ENCODE results near the gene SLC26A9. TPM values are rescaled to one million over a fixed set of nuclear protein-coding genes. Genes with fewer than 3 reads are reported as not detected.
A peak's percentile ranks its signal among the peaks of the same experiment; 100 is the strongest.

The SLC26A9 gene
- total and polyA plus RNA-seq, 3 experiments from 2014 or later = not detected

DNA sequence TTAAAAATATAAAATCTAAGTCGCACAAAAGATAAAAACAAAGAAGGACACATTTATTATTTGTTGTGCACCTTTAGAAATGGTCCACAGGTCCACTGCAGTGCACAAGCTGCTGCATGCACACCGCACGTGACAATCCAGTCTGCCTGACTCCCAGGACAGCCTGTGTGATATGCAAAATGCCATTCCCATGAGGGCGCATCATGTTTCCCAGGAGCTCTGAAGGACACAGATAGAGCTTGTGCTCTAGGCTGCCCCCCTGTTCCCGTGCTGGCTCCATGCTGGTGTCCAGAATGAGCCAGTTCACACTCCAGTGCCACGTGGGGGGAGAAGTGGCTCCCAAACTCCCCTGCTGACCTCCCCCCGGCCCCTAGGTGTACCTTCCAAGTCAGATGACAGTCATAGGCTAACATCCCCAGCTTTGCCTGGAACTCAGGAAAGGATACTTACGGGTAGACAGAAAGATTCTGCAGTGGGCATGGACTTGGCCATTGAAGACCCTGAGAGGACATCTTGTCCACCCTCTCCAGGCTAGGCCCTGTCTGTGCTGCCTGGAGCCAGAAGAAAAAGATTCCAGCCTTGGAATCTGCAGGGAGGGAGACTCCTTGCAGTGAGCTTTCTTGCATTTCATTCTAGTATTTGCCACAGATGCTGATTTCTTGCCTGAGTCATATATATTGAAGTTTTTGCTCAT is 33.6 kb upstream of the SLC26A9 start:
- Histone ChIP-seq H3K4me1 (ENCODE audit: insufficient read depth, low read length) (no peaks in the 10 kb centered on the region), H3K9me3 (ENCODE audit: low read length) (no peaks in the 10 kb centered on the region), H3K4me3 (ENCODE audit: low read length) (no peak overlapping the region), H3K36me3 (ENCODE audit: insufficient read depth, low read length) (no peaks in the 10 kb centered on the region), H3K27ac (ENCODE audit: low read depth, low read length) (no peak overlapping the region), H3K27me3 (ENCODE audit: insufficient read depth, low read length, poor library complexity, severe bottlenecking) (no peaks in the 10 kb centered on the region)
- Mint-ChIP-seq H3K27me3 (peaks cover 1 to 3% of the 10 kb centered on the region in 2 donors), H3K27ac (no peak overlapping the region), H3K36me3 (no peaks in the 10 kb centered on the region), H3K9me3 (no peaks in the 10 kb centered on the region), H3K4me1 (no peaks in the 10 kb centered on the region), H3K4me3 (no peak overlapping the region)
- ChIA-PET CTCF (interaction anchor here (0.6 to 6.1 kb wide), 43 partner anchors 7 to 385 kb away, joined by 3 to 133 read pairs (median 4); partner anchors contain the start of gene SLC41A1), POLR2A (interaction anchor here (1.5 kb wide), 1 partner anchor 184 kb away, joined by 5 read pairs; no protein-coding TSS in a partner anchor)
- no peak for DNase-seq

DNA sequence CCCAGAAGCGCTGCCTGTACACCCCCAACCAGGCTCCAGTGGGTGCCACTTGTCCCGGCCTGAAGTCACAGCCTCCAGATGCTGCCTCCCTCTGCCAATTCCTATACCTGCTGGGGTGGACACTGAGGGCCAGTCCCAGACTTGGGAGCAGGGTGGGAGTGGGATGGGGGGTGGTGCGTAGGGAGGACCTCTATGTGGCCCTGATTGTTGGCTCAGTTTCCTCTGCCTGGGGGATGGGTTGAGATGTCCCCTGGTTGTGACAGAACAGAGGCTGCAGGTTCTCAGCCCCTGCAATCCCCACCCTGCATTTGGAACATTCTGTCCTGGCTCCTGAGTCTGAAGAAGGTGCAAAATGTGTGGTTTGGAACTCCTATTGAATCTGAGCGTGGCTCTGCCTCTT is 32.8 kb upstream of the SLC26A9 start:
- no peaks in the 10 kb centered on the region for H3K4me1 Mint-ChIP-seq
- no peak overlapping the region for H3K4me3 Mint-ChIP-seq
- Histone ChIP-seq H3K27me3 (ENCODE audit: insufficient read depth, low read length, poor library complexity, severe bottlenecking) (no peaks in the 10 kb centered on the region), H3K4me1 (ENCODE audit: insufficient read depth, low read length) (no peaks in the 10 kb centered on the region), H3K4me3 (ENCODE audit: low read length) (no peak overlapping the region), H3K36me3 (ENCODE audit: insufficient read depth, low read length) (no peaks in the 10 kb centered on the region), H3K27ac (ENCODE audit: low read depth, low read length) (no peak overlapping the region), H3K9me3 (ENCODE audit: low read length) (no peaks in the 10 kb centered on the region)
- H3K36me3 Mint-ChIP-seq = no peaks in the 10 kb centered on the region
- ChIA-PET POLR2A (no interaction called here), CTCF (interaction anchor here (1.7 to 6.1 kb wide), 6 partner anchors 8 to 384 kb away, joined by 6 to 133 read pairs (median 18); no protein-coding TSS in a partner anchor)
- no peak for DNase-seq
- peaks cover 1 to 3% of the 10 kb centered on the region in 2 donors for H3K27me3 Mint-ChIP-seq
- no peaks in the 10 kb centered on the region for H3K9me3 Mint-ChIP-seq
- no peak overlapping the region for H3K27ac Mint-ChIP-seq

- H3K27ac Mint-ChIP-seq = no peak overlapping the region
- ChIA-PET CTCF (interaction anchor here (3.7 to 6.1 kb wide), 2 partner anchors 183 to 316 kb away, joined by 58 to 133 read pairs; no protein-coding TSS in a partner anchor), POLR2A (no interaction called here)
- H3K4me3 ChIP-seq (ENCODE audit: low read length) = no peak overlapping the region
- H3K27me3 ChIP-seq (ENCODE audit: insufficient read depth, low read length, poor library complexity, severe bottlenecking) = no peaks in the 10 kb centered on the region
- H3K4me1 Mint-ChIP-seq = no peaks in the 10 kb centered on the region
- H3K9me3 Mint-ChIP-seq = no peaks in the 10 kb centered on the region
- H3K36me3 ChIP-seq (ENCODE audit: insufficient read depth, low read length) = no peaks in the 10 kb centered on the region
- H3K27ac ChIP-seq (ENCODE audit: low read depth, low read length) = no peak overlapping the region
- no peaks in the 10 kb centered on the region for H3K4me1 ChIP-seq (ENCODE audit: insufficient read depth, low read length)
- peaks cover 1 to 3% of the 10 kb centered on the region in 2 donors for H3K27me3 Mint-ChIP-seq
- DNase-seq = no peak
- no peaks in the 10 kb centered on the region for H3K9me3 ChIP-seq (ENCODE audit: low read length)
- H3K4me3 Mint-ChIP-seq = no peak overlapping the region
- H3K36me3 Mint-ChIP-seq = no peaks in the 10 kb centered on the region
Measured at GRCh38 chr1:205975387-205975998, 32.2 kb upstream of the SLC26A9 start.

DNA sequence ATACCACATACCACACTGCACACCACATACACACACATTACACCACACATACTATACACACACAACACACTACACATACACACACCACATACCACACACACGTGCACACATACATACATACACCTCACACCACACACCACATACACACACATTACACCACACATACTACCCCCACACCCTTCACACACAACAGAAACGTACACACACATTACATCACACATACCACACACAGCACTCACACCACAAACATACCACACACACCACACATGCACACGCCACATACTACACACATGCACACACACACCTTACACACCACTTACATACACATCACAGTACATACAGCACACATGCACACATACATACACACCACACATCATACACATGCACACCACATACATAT is 31.5 kb upstream of the SLC26A9 start:
- Histone ChIP-seq H3K9me3 (ENCODE audit: low read length) (no peaks in the 10 kb centered on the region), H3K27ac (ENCODE audit: low read depth, low read length) (no peak overlapping the region), H3K4me3 (ENCODE audit: low read length) (no peak overlapping the region), H3K27me3 (ENCODE audit: insufficient read depth, low read length, poor library complexity, severe bottlenecking) (no peaks in the 10 kb centered on the region), H3K36me3 (ENCODE audit: insufficient read depth, low read length) (no peaks in the 10 kb centered on the region), H3K4me1 (ENCODE audit: insufficient read depth, low read length) (no peaks in the 10 kb centered on the region)
- peak overlapping the region in 1 of 8 donors; percentile 58 for H3K27ac Mint-ChIP-seq
- no peaks in the 10 kb centered on the region for H3K9me3 Mint-ChIP-seq
- H3K4me1 Mint-ChIP-seq = no peaks in the 10 kb centered on the region
- H3K36me3 Mint-ChIP-seq = no peaks in the 10 kb centered on the region
- no peak overlapping the region for H3K4me3 Mint-ChIP-seq
- no peak for DNase-seq
- ChIA-PET POLR2A (no interaction called here), CTCF (no interaction called here)
- peaks cover 1 to 3% of the 10 kb centered on the region in 2 donors for H3K27me3 Mint-ChIP-seq

GRCh38 chr1:205973377-205974232 is 30.3 kb upstream of the SLC26A9 start:
- H3K27me3 Mint-ChIP-seq = peaks cover 1 to 3% of the 10 kb centered on the region in 2 donors
- POLR2A ChIA-PET = no interaction called here

DNA sequence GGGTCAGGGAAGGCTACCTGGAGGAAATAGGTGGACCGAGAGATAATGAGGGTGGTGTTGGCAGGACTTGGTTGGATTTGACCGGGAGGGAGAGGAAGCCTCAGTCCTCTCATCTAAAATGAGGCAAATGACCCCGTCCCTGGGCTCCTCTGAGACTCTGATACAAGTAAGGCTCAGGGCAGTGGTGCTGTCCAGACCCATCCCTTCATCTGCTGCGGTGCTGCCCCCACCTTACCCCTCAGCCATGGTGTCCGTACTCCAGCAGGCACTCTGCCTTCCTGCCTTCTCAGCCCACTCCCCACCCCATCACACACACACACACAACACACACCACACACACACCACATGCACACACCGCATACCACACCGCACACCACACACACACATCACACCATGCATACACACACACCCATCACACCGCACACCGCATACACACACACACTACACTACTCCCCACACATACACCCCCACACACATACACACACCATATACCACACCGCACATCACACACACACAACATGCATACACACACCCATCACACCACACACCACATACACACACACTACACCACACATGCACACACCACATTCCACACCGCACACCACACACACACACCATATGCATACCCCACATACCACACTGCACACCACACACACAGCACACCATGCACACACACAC is 29.4 kb upstream of the SLC26A9 start:
- no peaks in the 10 kb centered on the region for H3K36me3 ChIP-seq (ENCODE audit: insufficient read depth, low read length)
- H3K4me3 ChIP-seq (ENCODE audit: low read length) = no peak overlapping the region
- H3K36me3 Mint-ChIP-seq = no peaks in the 10 kb centered on the region
- no peaks in the 10 kb centered on the region for H3K4me1 ChIP-seq (ENCODE audit: insufficient read depth, low read length)
- no peaks in the 10 kb centered on the region for H3K27me3 ChIP-seq (ENCODE audit: insufficient read depth, low read length, poor library complexity, severe bottlenecking)
- peaks cover 0 to 3% of the 10 kb centered on the region in 2 donors for H3K27me3 Mint-ChIP-seq
- no peaks in the 10 kb centered on the region for H3K4me1 Mint-ChIP-seq
- H3K4me3 Mint-ChIP-seq = no peak overlapping the region
- POLR2A ChIA-PET = no interaction called here
- H3K27ac ChIP-seq (ENCODE audit: low read depth, low read length) = no peak overlapping the region
- H3K27ac Mint-ChIP-seq = peak overlapping the region in 1 of 8 donors; percentile 5
- H3K9me3 ChIP-seq (ENCODE audit: low read length) = no peaks in the 10 kb centered on the region
- H3K9me3 Mint-ChIP-seq = no peaks in the 10 kb centered on the region
- DNase-seq = no peak
- CTCF ChIA-PET = interaction anchor here (1.0 to 1.1 kb wide), 2 partner anchors 11 to 315 kb away, joined by 3 read pairs; no protein-coding TSS in a partner anchor

More at GRCh38 chr1:205973377-205974232, 30.3 kb upstream of the SLC26A9 start:
- H3K4me1 ChIP-seq (ENCODE audit: insufficient read depth, low read length) = no peaks in the 10 kb centered on the region
- H3K9me3 ChIP-seq (ENCODE audit: low read length) = no peaks in the 10 kb centered on the region
- Mint-ChIP-seq H3K36me3 (no peaks in the 10 kb centered on the region), H3K9me3 (no peaks in the 10 kb centered on the region), H3K4me3 (no peak overlapping the region), H3K27ac (peak overlapping the region in 3 of 8 donors; percentile 40 to 63 (median 48)), H3K4me1 (no peaks in the 10 kb centered on the region)
- CTCF ChIA-PET = no interaction called here
- no peaks in the 10 kb centered on the region for H3K27me3 ChIP-seq (ENCODE audit: insufficient read depth, low read length, poor library complexity, severe bottlenecking)
- H3K36me3 ChIP-seq (ENCODE audit: insufficient read depth, low read length) = no peaks in the 10 kb centered on the region
- DNase-seq = no peak
- H3K4me3 ChIP-seq (ENCODE audit: low read length) = no peak overlapping the region
- H3K27ac ChIP-seq (ENCODE audit: low read depth, low read length) = no peak overlapping the region

GRCh38 chr1:205972081-205972480 is 28.8 kb upstream of the SLC26A9 start:
- POLR2A ChIA-PET = no interaction called here
- Histone ChIP-seq H3K4me3 (ENCODE audit: low read length) (no peak overlapping the region), H3K36me3 (ENCODE audit: insufficient read depth, low read length) (no peaks in the 10 kb centered on the region), H3K9me3 (ENCODE audit: low read length) (no peaks in the 10 kb centered on the region), H3K4me1 (ENCODE audit: insufficient read depth, low read length) (no peaks in the 10 kb centered on the region), H3K27ac (ENCODE audit: low read depth, low read length) (no peak overlapping the region), H3K27me3 (ENCODE audit: insufficient read depth, low read length, poor library complexity, severe bottlenecking) (no peaks in the 10 kb centered on the region)
- CTCF ChIA-PET = interaction anchor here (1.0 to 1.1 kb wide), 3 partner anchors 11 to 314 kb away, joined by 3 read pairs; no protein-coding TSS in a partner anchor
- Mint-ChIP-seq H3K27ac (no peak overlapping the region), H3K27me3 (no peaks in the 10 kb centered on the region), H3K4me3 (no peak overlapping the region), H3K9me3 (no peaks in the 10 kb centered on the region), H3K36me3 (no peaks in the 10 kb centered on the region), H3K4me1 (no peaks in the 10 kb centered on the region)
- DNase-seq = no peak
